ENCODE results near the gene ALX3. TPM values are rescaled to one million over a fixed set of nuclear protein-coding genes. Genes with fewer than 3 reads are reported as not detected.
A peak's percentile ranks its signal among the peaks of the same experiment; 100 is the strongest.

The ALX3 gene
- total and polyA plus RNA-seq, 10 of the 15 experiments (the other 5 are each of a cell fraction or from before 2014, with no cell fraction given), result not detected

DNA sequence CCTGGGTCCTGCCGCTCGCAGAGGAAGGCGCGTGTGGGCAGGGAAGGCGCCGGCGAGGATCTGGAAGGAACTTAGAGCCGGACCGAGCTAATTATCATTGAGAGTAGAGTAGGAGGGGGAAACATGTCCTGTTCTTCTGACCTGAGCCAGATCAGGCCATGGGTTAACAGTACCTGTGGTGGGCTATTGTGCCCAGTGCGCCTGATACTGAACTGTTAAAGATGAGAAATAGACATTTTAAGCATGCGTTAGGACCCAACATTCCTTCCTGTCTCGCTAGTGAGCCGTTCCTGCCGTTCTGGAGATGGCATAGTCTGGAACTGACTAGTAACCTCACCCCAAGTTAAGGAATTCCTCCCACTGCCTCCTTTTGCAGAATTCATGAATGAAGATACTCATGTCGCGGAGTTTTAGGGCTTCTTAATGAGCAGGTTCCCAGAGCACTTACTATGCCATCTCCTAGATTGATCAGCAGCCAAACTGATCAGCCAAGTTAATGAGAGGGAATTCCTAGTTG lies 35.2 kb downstream of the ALX3 start:
- 13% methylated on average over 16 of the region's 16 CpGs for WGBS (ENCODE audit: insufficient coverage, insufficient replicate concordance, low lambda C conversion rate, missing lambda C conversion rate)
- Histone ChIP-seq H4K20me1 (ENCODE audit: control insufficient read depth, insufficient read depth) (no peaks in the 10 kb centered on the region; the same call in 1 of the 2 replicates), H3K4me2 (ENCODE audit: control insufficient read depth, insufficient read depth) (peak overlapping the region; percentile 99), H3K4me3 (peak overlapping the region; percentile 90), H2AFZ (ENCODE audit: control insufficient read depth, low read depth, low read length) (peak overlapping the region; percentile 92), H3K79me2 (ENCODE audit: control insufficient read depth, insufficient read depth, low read length) (peaks cover 20% of the 10 kb centered on the region), H3K9me3 (replicated peaks; ENCODE audit: control insufficient read depth, insufficient read depth, low read length) (no peaks in the 10 kb centered on the region), H3K4me1 (ENCODE audit: control insufficient read depth, insufficient read depth, low read length) (peaks cover 19% of the 10 kb centered on the region), H3K36me3 (ENCODE audit: control insufficient read depth in 2 of 2, insufficient read depth in 2 of 2, low read length in 1 of 2) (peaks cover 6 to 18% of the 10 kb centered on the region in 2 experiments), H3K9ac (ENCODE audit: control insufficient read depth, insufficient read depth, low read length) (peak overlapping the region; percentile 96), H3K27me3 (replicated peaks in 1 of 2; ENCODE audit: control insufficient read depth in 2 of 2, insufficient read depth in 2 of 2, low read length in 1 of 2) (no peaks in the 10 kb centered on the region), H3K27ac (ENCODE audit: control insufficient read depth, insufficient read depth) (peak overlapping the region; percentile 84)
- TF ChIP-seq BHLHE40 (IDR thresholded peaks at IDR 0.05; ENCODE audit: borderline replicate concordance in 1 of 2, low read depth in 2 of 2, low read length in 1 of 2) (0 out of 4 replicates have a peak, but pooled peaks of 1 of the 2 experiments have one; percentile 9), NR2C2 (IDR thresholded peaks at IDR 0.05; ENCODE audit: borderline replicate concordance, control insufficient read depth, insufficient read length, low read depth) (no peak), BMI1 (IDR thresholded peaks at IDR 0.05; ENCODE audit: borderline replicate concordance) (no peak), REST (IDR thresholded peaks at IDR 0.05; ENCODE audit: low read depth, low read length) (no peak), HDAC6 (IDR thresholded peaks at IDR 0.05; ENCODE audit: unreplicated experiment) (no peak), MXI1 (IDR thresholded peaks at IDR 0.05; ENCODE audit: low read depth, low read length) (peak; percentile 26; the same call in 1 of the 2 replicates), POLR2A (IDR thresholded peaks at IDR 0.05; ENCODE audit: low read depth, low read length) (no peak), CHD2 (IDR thresholded peaks at IDR 0.05; ENCODE audit: borderline replicate concordance, low read depth, low read length) (no peak), KDM1A (IDR thresholded peaks at IDR 0.05; ENCODE audit: borderline replicate concordance) (no peak)
- DNase-seq (ENCODE audit: low read depth, low spot score), result no peak
- ChIA-PET RAD21 (ENCODE audit: unreplicated experiment) (interaction anchor here (0.7 to 2.1 kb wide), 6 partner anchors 24 to 487 kb away, joined by 3 to 10 read pairs (median 3); partner anchors contain the start of genes AHCYL1 and GNAI3), SMC1A (ENCODE audit: uncharacterized antibody, unreplicated experiment) (interaction anchor here (1.0 to 2.4 kb wide), 3 partner anchors 23 to 374 kb away, joined by 3 to 15 read pairs (median 6); partner anchors contain the start of gene AHCYL1), CTCF (interaction anchor here (0.9 to 2.7 kb wide), 16 partner anchors 10 to 300 kb away, joined by 3 to 21 read pairs (median 4); partner anchors contain the start of gene AHCYL1), POLR2A (interaction anchor here (0.7 to 1.8 kb wide), 5 partner anchors 10 to 50 kb away, joined by 3 to 9 read pairs (median 5); partner anchors contain the start of gene AHCYL1)
- in situ Hi-C loops (cut with MboI) (no loop called here), intact Hi-C loops (cut with micrococcal nuclease; ENCODE audit: unreplicated experiment) (no loop called here)
- ATAC-seq, result peak; percentile 48; the same call in 2 of the 3 replicates
- no peak for FAIRE-seq
- no TSS peak for BruUV-seq (replicated peaks)

Measured in GM12878 (cell line).